Effector memory CD8-positive, alpha-beta T cell (primary cell): ENCODE data around the gene COL25A1.
"Not testable (repeated sequence)": the region's sequence is repeated elsewhere in the genome, so short reads cannot be mapped to it uniquely, and the experiment has no call there.

Experiments
- ATAC-seq: fragments of 150-1000 bp; cut with Tn5 transposase; replicated peaks from 2 replicates; pipeline ENCODE4 v1.10.0; 2021; ENCODE audit warnings: mild to moderate bottlenecking, moderate library complexity
- DNase-seq, 3 experiments: peaks; one replicate each; pipeline ENCODE4 v3.0.0; 2021
- H3K27ac Mint-ChIP-seq, 2 donors: one replicate each; pipeline ENCODE4 v1.8.0; 2022; ENCODE audit warnings: mild to moderate bottlenecking in 2 of 2, mixed read lengths in 2 of 2, moderate library complexity in 2 of 2
- H3K27me3 Mint-ChIP-seq, 2 donors: one replicate each; pipeline ENCODE4 v1.8.0; 2022; ENCODE audit warnings: mixed read lengths in 2 of 2
- H3K36me3 Mint-ChIP-seq: one replicate; pipeline ENCODE4 v1.8.0; 2022; ENCODE audit warnings: mild to moderate bottlenecking, moderate library complexity, mixed read lengths; ENCODE audit not compliant: insufficient read depth
- H3K4me1 Mint-ChIP-seq, 2 donors: one replicate each; pipeline ENCODE4 v1.8.0; 2022; ENCODE audit warnings: low read depth in 2 of 2, mixed read lengths in 2 of 2
- H3K4me3 Mint-ChIP-seq, 2 donors: one replicate each; pipeline ENCODE4 v1.8.0; 2022; ENCODE audit warnings: mild to moderate bottlenecking in 2 of 2, mixed read lengths in 2 of 2, moderate library complexity in 2 of 2
- H3K9me3 Mint-ChIP-seq, 2 donors: one replicate each; pipeline ENCODE4 v1.8.0; 2022; ENCODE audit warnings: mixed read lengths in 2 of 2

Gene COL25A1

GRCh38 chr4:109114501-109114900, 188.0 kb downstream of the COL25A1 start:
- peaks cover 24 to 32% of the 10 kb centered on the region in 2 donors for H3K27me3 Mint-ChIP-seq
- H3K27ac Mint-ChIP-seq = no peak overlapping the region
- ATAC-seq (no peak), DNase-seq (no peak)
- H3K4me1 Mint-ChIP-seq = no peaks in the 10 kb centered on the region
- no peaks in the 10 kb centered on the region for H3K9me3 Mint-ChIP-seq
- no peak overlapping the region for H3K4me3 Mint-ChIP-seq
- H3K36me3 Mint-ChIP-seq = no peaks in the 10 kb centered on the region

DNA sequence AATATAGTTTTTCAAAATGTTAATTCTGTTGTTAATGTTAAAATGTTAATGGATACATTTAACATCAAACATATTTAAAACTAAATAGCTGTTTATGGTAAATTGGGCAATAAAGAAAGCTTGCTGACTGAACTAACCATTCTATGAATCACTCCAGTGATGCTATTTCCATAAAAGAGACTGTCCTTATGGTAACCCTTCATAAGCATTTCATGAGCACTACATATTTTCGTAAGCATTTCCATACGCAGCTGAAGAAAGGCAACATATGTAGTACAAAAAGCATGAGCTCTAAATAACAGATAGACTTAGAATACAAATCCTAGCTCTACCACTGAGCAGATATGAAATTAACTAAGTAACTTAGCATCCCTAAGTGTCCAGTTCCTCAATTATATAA, 188.9 kb downstream of the COL25A1 start:
- ATAC-seq (no peak), DNase-seq (no peak)
- no peaks in the 10 kb centered on the region for H3K36me3 Mint-ChIP-seq
- H3K4me3 Mint-ChIP-seq = no peak overlapping the region
- H3K27ac Mint-ChIP-seq = no peak overlapping the region
- no peaks in the 10 kb centered on the region for H3K9me3 Mint-ChIP-seq
- H3K4me1 Mint-ChIP-seq = no peaks in the 10 kb centered on the region
- H3K27me3 Mint-ChIP-seq = peaks cover 24 to 29% of the 10 kb centered on the region in 2 donors

DNA sequence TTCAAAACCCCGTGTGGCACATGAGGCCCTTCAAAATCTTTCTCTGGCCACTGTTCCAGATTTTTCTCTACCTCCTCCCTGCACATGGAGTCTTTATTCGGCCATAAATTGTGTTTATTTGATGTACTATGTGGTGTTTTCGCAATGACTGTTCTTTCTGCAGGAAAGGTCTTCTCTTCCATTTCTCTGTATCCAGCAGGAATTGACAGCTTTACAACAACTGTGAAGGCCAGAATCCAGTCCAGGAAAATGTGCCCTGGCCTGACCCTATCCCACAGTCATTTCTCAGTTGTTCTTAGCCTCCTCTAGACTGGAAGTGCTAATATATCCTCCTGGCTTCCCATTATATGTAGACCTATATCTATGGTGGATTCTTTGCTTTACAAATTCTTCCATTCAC, 191.4 kb downstream of the COL25A1 start:
- DNase-seq (no peak), ATAC-seq (no peak)
- no peak overlapping the region for H3K4me3 Mint-ChIP-seq
- no peaks in the 10 kb centered on the region for H3K9me3 Mint-ChIP-seq
- H3K27me3 Mint-ChIP-seq = peaks cover 16 to 24% of the 10 kb centered on the region in 2 donors
- no peak overlapping the region for H3K27ac Mint-ChIP-seq
- no peaks in the 10 kb centered on the region for H3K36me3 Mint-ChIP-seq
- no peaks in the 10 kb centered on the region for H3K4me1 Mint-ChIP-seq

DNA sequence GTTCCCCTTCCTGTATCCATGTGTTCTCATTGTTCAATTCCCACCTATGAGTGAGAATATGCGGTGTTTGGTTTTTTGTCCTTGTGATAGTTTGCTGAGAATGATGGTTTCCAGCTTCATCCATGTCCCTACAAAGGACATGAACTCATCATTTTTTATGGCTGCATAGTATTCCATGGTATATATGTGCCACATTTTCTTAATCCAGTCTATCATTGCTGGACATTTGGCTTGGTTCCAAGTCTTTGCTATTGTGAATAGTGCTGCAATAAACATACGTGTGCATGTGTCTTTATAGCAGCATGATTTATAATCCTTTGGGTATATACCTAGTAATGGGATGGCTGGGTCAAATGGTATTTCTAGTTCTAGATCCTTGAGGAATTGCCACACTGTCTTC, 194.2 kb downstream of the COL25A1 start:
- not testable (repeated sequence) for H3K4me1 Mint-ChIP-seq, H3K4me3 Mint-ChIP-seq, H3K36me3 Mint-ChIP-seq, H3K27ac Mint-ChIP-seq, DNase-seq, H3K9me3 Mint-ChIP-seq, ATAC-seq, H3K27me3 Mint-ChIP-seq

DNA sequence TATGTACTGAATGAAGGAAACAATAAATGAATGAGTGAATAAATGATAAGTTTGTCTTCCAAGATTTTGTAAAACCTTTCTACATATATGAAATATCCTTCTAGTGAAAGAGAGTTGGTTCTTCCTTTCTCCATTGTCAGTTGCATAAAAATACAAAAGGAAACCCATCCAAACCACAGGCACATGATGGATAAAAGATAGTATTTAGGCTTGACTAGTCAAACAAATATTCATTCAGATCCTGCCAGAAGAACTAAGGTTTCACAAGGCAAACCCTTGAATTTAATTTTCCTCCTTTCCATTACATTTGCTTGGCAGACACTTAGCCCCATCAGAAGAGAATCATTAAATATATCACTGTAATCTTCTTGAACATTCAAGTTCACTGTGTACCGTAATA, 208.4 kb downstream of the COL25A1 start:
- ATAC-seq (no peak), DNase-seq (no peak)
- H3K9me3 Mint-ChIP-seq = no peaks in the 10 kb centered on the region
- no peak overlapping the region for H3K4me3 Mint-ChIP-seq
- no peak overlapping the region for H3K27ac Mint-ChIP-seq
- peaks cover 0 to under 1% of the 10 kb centered on the region in 2 donors for H3K27me3 Mint-ChIP-seq
- H3K4me1 Mint-ChIP-seq = no peaks in the 10 kb centered on the region
- no peaks in the 10 kb centered on the region for H3K36me3 Mint-ChIP-seq

- Mint-ChIP-seq H3K27me3 (peaks cover 0 to 10% of the 10 kb centered on the region in 2 donors), H3K4me3 (no peak overlapping the region), H3K27ac (no peak overlapping the region), H3K4me1 (no peaks in the 10 kb centered on the region), H3K36me3 (no peaks in the 10 kb centered on the region), H3K9me3 (no peaks in the 10 kb centered on the region)
- DNase-seq (no peak), ATAC-seq (no peak)
Measured at GRCh38 chr4:109091727-109092409, 210.6 kb downstream of the COL25A1 start.

DNA sequence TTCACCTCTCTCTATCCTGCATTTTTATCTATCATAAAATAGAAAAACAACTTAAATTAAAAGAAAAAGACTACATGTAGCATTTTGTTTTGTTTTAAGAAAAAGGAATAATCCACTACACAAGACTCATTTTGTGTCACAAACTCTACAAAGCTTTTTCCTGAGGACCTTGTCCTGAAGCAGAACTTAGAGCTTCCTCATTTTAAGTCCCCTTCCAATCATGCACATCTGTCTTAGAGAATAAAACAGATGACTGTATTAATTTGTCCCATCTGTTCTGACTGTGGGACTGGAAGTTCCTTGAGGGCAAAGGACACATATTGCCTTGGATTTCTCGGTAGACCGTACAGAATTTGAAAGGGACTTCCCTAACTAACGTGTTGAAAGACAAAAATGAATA, 218.5 kb downstream of the COL25A1 start:
- Mint-ChIP-seq H3K4me1 (no peaks in the 10 kb centered on the region), H3K9me3 (no peaks in the 10 kb centered on the region), H3K27me3 (peaks cover 8 to 22% of the 10 kb centered on the region in 2 donors), H3K4me3 (no peak overlapping the region), H3K36me3 (no peaks in the 10 kb centered on the region), H3K27ac (no peak overlapping the region)
- DNase-seq (no peak), ATAC-seq (no peak)

DNA sequence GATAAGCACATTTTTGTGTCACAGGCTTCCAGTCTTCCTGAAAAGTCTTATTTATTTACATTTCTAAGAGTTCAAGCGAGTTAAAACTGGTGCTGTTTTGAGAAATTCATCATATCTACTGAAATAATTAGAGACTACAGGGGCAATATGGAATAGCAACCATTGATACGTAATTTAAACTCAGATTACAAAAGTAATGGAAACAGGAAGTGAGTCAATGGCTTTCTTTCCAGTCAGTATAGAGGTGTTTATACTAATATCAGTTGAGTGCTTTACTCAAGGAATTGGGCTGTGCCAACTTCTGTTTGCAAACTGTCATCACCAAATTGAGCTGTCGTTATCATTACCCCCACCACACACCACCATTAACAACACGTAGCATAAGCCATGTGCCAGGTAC, 222.7 kb downstream of the COL25A1 start:
- no peak for DNase-seq
- Mint-ChIP-seq H3K4me1 (no peaks in the 10 kb centered on the region), H3K9me3 (no peaks in the 10 kb centered on the region), H3K27me3 (peaks cover 0 to 3% of the 10 kb centered on the region in 2 donors), H3K27ac (no peak overlapping the region), H3K36me3 (no peaks in the 10 kb centered on the region), H3K4me3 (no peak overlapping the region)
- ATAC-seq = no peak

DNA sequence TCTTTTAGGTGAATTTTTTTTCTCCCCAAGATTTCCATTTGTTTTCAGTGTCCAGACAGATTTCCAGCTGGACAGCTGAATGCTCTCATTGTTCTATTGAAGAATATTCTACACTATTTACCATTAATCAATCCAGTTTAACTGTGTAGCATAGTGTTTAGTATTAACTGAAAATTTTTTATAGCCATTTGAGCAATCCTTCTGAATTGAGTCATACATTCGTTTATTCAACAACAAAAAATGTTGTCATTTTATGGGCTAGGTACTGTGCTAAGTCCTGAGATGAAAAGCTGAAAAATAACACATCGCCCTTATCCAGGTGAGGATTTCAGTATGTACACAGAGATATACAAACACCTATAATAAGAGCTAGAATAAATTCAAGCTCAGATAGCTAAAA, 223.3 kb downstream of the COL25A1 start:
- H3K9me3 Mint-ChIP-seq = no peaks in the 10 kb centered on the region
- H3K36me3 Mint-ChIP-seq = no peaks in the 10 kb centered on the region
- no peak for DNase-seq
- H3K27ac Mint-ChIP-seq = no peak overlapping the region
- no peak for ATAC-seq
- H3K4me1 Mint-ChIP-seq = no peaks in the 10 kb centered on the region
- no peak overlapping the region for H3K4me3 Mint-ChIP-seq
- no peaks in the 10 kb centered on the region for H3K27me3 Mint-ChIP-seq

GRCh38 chr4:109078724-109079123, 223.7 kb downstream of the COL25A1 start:
- H3K27me3 Mint-ChIP-seq = no peaks in the 10 kb centered on the region
- DNase-seq = no peak
- H3K9me3 Mint-ChIP-seq = no peaks in the 10 kb centered on the region
- no peaks in the 10 kb centered on the region for H3K36me3 Mint-ChIP-seq
- H3K27ac Mint-ChIP-seq = no peak overlapping the region
- ATAC-seq = no peak
- no peaks in the 10 kb centered on the region for H3K4me1 Mint-ChIP-seq
- no peak overlapping the region for H3K4me3 Mint-ChIP-seq

DNA sequence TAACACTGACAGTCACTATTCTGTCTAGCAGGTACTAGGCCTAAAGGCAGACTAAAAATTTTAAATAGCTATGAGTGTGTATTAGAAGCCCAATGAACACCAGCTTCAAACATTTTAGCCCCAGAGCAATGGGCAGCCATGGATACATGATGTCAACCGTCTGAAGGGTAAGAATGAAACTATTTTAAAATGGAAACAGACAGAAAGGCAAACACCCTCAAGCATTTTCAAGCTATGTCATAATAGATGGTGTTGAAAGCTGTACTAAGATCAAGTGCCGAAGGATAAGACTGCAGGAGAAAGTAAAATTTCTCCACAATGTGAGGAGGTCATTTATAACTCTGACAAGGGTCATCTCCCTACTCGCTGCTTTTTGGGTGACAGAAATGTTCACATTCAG, 225.0 kb downstream of the COL25A1 start:
- Mint-ChIP-seq H3K27me3 (peaks cover 0 to 10% of the 10 kb centered on the region in 2 donors), H3K9me3 (no peaks in the 10 kb centered on the region), H3K4me1 (no peaks in the 10 kb centered on the region), H3K27ac (no peak overlapping the region), H3K36me3 (no peaks in the 10 kb centered on the region), H3K4me3 (no peak overlapping the region)
- ATAC-seq (no peak), DNase-seq (no peak)

- not testable (repeated sequence) for DNase-seq, H3K4me1 Mint-ChIP-seq, H3K4me3 Mint-ChIP-seq, H3K27ac Mint-ChIP-seq, H3K36me3 Mint-ChIP-seq, ATAC-seq, H3K9me3 Mint-ChIP-seq
- H3K27me3 Mint-ChIP-seq = peaks cover 0 to 12% of the 10 kb centered on the region in 2 donors
Measured at GRCh38 chr4:109076709-109077108, 225.7 kb downstream of the COL25A1 start.

GRCh38 chr4:109075621-109076020, 226.8 kb downstream of the COL25A1 start:
- ATAC-seq (no peak), DNase-seq (no peak)
- Mint-ChIP-seq H3K36me3 (no peaks in the 10 kb centered on the region), H3K4me3 (no peak overlapping the region), H3K27me3 (peaks cover 0 to 12% of the 10 kb centered on the region in 2 donors), H3K4me1 (no peaks in the 10 kb centered on the region), H3K27ac (no peak overlapping the region), H3K9me3 (no peaks in the 10 kb centered on the region)

DNA sequence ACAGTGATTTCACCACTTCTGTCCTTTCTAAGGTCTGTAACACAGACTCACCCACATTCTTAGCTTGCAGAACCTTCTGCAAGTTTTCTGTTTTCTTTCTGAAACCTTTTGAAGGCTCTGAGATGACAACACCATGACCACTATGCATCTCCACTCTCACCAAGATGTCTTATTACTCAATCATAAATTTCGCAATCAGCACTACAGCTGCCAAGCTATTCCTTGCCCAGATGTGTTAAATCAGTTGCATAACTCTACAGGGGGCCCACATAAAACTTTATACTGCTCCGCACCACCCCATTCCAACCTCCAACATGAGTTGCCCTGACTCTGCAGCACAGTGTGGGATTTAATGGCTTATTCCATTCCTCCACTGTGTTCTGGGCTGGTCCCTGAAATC, 229.9 kb downstream of the COL25A1 start:
- Mint-ChIP-seq H3K9me3 (no peaks in the 10 kb centered on the region), H3K4me3 (no peak overlapping the region), H3K4me1 (no peaks in the 10 kb centered on the region), H3K36me3 (no peaks in the 10 kb centered on the region), H3K27me3 (peaks cover 0 to 12% of the 10 kb centered on the region in 2 donors), H3K27ac (no peak overlapping the region)
- ATAC-seq (no peak), DNase-seq (no peak)

- not testable (repeated sequence) for H3K27ac Mint-ChIP-seq, H3K36me3 Mint-ChIP-seq, DNase-seq, ATAC-seq, H3K4me1 Mint-ChIP-seq, H3K9me3 Mint-ChIP-seq, H3K4me3 Mint-ChIP-seq
- H3K27me3 Mint-ChIP-seq = peaks cover 0 to 12% of the 10 kb centered on the region in 2 donors
Measured at GRCh38 chr4:109070677-109071076, 231.8 kb downstream of the COL25A1 start.
